Immature natural killer cell (primary cell): Measurements from ENCODE around the gene ENKD1. TPM values are rescaled to one million over a fixed set of nuclear protein-coding genes. Genes with fewer than 3 reads are reported as not detected.

Source experiments
- polyA plus RNA-seq, 3 donors: library from polyadenylated mRNA; unstranded; fragments of 300-500 nt; fragmentation: Illumina TruSeq; gene quantifications; one replicate each; pipeline ENCODE4 v1.2.3, GENCODE V29; 2021

Gene ENKD1
- polyA plus RNA-seq, 3 donors from 2014 or later, result 0.43 to 1.9 (median 0.48) TPM

Other genes with a start within 250 kb of the ENKD1 start
- gene HSD11B2, start 235.6 kb downstream of the ENKD1 start, polyA plus RNA-seq, result not detected
- gene ATP6V0D1, start 185.6 kb downstream of the ENKD1 start, polyA plus RNA-seq, result 100 to 1,000 TPM; 192 to 330 (median 205) TPM
- gene AGRP, start 183.2 kb downstream of the ENKD1 start, polyA plus RNA-seq, result not detected
- gene RIPOR1, start 137.9 kb downstream of the ENKD1 start, polyA plus RNA-seq, result 1 to 10 TPM; 2.0 to 7.5 (median 3.3) TPM
- 10 to 100 TPM; 24.8 to 60.4 (median 28.4) TPM for gene CTCF, start 104.2 kb downstream of the ENKD1 start, polyA plus RNA-seq
- gene CARMIL2, start 21.6 kb downstream of the ENKD1 start, polyA plus RNA-seq, result 1 to 10 TPM; 1.4 to 4.1 (median 3.4) TPM
- gene ACD, start 6.5 kb downstream of the ENKD1 start, polyA plus RNA-seq, result 10 to 100 TPM; 31.0 to 51.2 (median 39.2) TPM
- 10 to 100 TPM; 10.2 to 17.9 (median 10.3) TPM for gene PARD6A, start 5.8 kb downstream of the ENKD1 start, polyA plus RNA-seq
- 1 to 10 TPM; 2.7 to 6.2 (median 4.2) TPM for gene C16orf86, start 64 bp upstream of the ENKD1 start, polyA plus RNA-seq
- gene GFOD2, start 52.6 kb upstream of the ENKD1 start, polyA plus RNA-seq, result 1 to 10 TPM; 6.2 to 9.7 (median 7.4) TPM
- 10 to 100 TPM in 1 of 3 donors, 1 to 10 TPM in 2; 2.6 to 12.4 (median 7.9) TPM for gene RANBP10, start 139.8 kb upstream of the ENKD1 start, polyA plus RNA-seq
- not detected for gene TSNAXIP1, start 140.1 kb upstream of the ENKD1 start, polyA plus RNA-seq
- 100 to 1,000 TPM; 102 to 129 (median 117) TPM for gene THAP11, start 175.6 kb upstream of the ENKD1 start, polyA plus RNA-seq
- gene NUTF2, start 180.2 kb upstream of the ENKD1 start, polyA plus RNA-seq, result 100 to 1,000 TPM; 115 to 157 (median 130) TPM
- gene CENPT, start 180.9 kb upstream of the ENKD1 start, polyA plus RNA-seq, result 10 to 100 TPM in 2 of 3 donors, 1 to 10 TPM in 1; 9.3 to 15.0 (median 12.4) TPM
- gene EDC4, start 206.3 kb upstream of the ENKD1 start, polyA plus RNA-seq, result 10 to 100 TPM; 14.2 to 26.0 (median 23.8) TPM
- gene NRN1L, start 218.1 kb upstream of the ENKD1 start, polyA plus RNA-seq, result under 1 TPM in 1 of 3 donors, not detected in 2; 0.91 TPM
- gene PSKH1, start 226.5 kb upstream of the ENKD1 start, polyA plus RNA-seq, result 10 to 100 TPM; 16.4 to 40.6 (median 21.7) TPM